Measurements from ENCODE around the gene CELSR1.

CELSR1 gene

GRCh38 chr22:46569848-46570695, 32.7 kb upstream of the CELSR1 start:
- no peak overlapping the region for H3K4me3 ChIP-seq (ENCODE audit: low read length)
- no peak for TF ChIP-seq CTCF (IDR thresholded peaks at IDR 0.05; ENCODE audit: insufficient read depth, low read depth, low read length, missing control alignments)
- DNase-seq (ENCODE audit: low read depth) = no peak

DNA sequence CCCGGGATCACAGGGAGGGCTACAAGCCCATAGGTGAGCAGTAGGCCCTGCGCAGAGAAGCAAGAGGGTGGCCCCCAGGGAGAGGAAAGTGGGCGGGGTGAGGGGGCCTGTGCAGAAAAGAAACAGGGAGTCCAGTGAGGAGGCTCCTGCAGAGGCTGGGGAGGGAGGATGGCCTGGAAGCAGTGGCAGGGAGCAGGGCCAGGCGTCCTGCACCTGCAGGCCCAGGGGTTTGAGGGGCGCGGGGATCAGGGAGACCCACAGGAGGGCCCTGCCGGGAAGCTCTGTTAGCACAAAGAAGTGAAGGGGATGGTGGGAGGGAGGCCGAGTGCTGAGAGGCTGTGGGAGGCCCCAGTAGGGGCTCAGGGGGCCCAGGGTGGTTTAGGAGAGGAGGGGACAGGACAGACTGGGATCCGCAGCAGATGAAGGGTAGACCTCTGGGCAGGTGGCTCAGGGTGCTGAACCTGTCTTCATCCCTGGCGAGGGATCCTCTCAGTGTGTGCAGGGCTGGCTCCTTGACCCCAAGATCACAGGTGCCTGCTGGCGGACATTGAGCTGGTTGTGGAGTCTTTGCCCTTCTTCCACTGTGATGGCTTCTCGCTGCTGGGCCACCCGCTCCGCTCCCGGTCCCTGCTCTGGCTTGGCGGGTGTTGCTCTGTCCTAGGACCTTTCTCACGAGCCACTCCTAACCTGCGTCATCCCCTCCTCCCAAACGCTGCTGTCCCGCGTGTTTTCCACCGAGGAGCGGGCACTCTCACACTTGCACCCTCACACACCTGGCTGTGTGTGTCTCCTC, 31.8 kb upstream of the CELSR1 start:
- DNase-seq (ENCODE audit: low read depth) = no peak
- TF ChIP-seq CTCF (IDR thresholded peaks at IDR 0.05; ENCODE audit: insufficient read depth, low read depth, low read length, missing control alignments) = no peak
- no peak overlapping the region for H3K4me3 ChIP-seq (ENCODE audit: low read length)

- peak; percentile 38 for TF ChIP-seq CTCF (IDR thresholded peaks at IDR 0.05; ENCODE audit: insufficient read depth, low read depth, low read length, missing control alignments)
- DNase-seq (ENCODE audit: low read depth) = no peak
- H3K4me3 ChIP-seq (ENCODE audit: low read length) = no peak overlapping the region
Measured at GRCh38 chr22:46568102-46568809, 30.8 kb upstream of the CELSR1 start.

DNA sequence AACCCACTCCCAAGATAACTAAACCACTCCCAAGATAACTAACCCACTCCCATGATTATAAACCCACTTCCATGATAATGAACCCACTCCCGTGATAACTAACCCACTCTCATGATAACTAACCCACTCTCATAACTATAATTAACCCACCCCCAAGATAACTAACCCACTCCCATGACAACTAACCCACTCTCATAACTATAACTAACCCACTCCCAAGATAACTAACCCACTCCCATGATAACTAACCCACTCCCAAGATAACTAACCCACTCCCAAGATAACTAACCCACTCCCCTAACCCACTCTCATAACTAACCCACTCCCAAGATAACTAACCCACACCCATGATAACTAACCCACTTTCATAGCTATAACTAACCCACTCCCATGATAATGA, 30.1 kb upstream of the CELSR1 start:
- no peak overlapping the region for H3K4me3 ChIP-seq (ENCODE audit: low read length)
- TF ChIP-seq CTCF (IDR thresholded peaks at IDR 0.05; ENCODE audit: insufficient read depth, low read depth, low read length, missing control alignments) = no peak
- DNase-seq (ENCODE audit: low read depth) = no peak

GRCh38 chr22:46564084-46564714, 26.8 kb upstream of the CELSR1 start:
- no peak for TF ChIP-seq CTCF (IDR thresholded peaks at IDR 0.05; ENCODE audit: insufficient read depth, low read depth, low read length, missing control alignments)
- H3K4me3 ChIP-seq (ENCODE audit: low read length) = no peak overlapping the region
- DNase-seq (ENCODE audit: low read depth) = no peak

- peak; percentile 63 for DNase-seq (ENCODE audit: low read depth)
- peak; percentile 81 for TF ChIP-seq CTCF (IDR thresholded peaks at IDR 0.05; ENCODE audit: insufficient read depth, low read depth, low read length, missing control alignments)
- no peak overlapping the region for H3K4me3 ChIP-seq (ENCODE audit: low read length)
Measured at GRCh38 chr22:46563381-46564083, 26.1 kb upstream of the CELSR1 start.
